EH (cell line): ENCODE results near the gene BOLA2B.

Source experiments
- DNase-seq: peaks from one replicate; pipeline ENCODE4 v3.0.0-alpha.2; 2015; ENCODE audit warnings: low read depth

BOLA2B gene

GRCh38 chr16:30143347-30143702, 50.1 kb downstream of the BOLA2B start:
- DNase-seq = no peak
